WTC11 (cell line): ENCODE results near the gene RPL38. TPM values are rescaled to one million over a fixed set of nuclear protein-coding genes. Genes with fewer than 3 reads are reported as not detected.

Experiments
- ATAC-seq: fragments of 200-7000 bp; cut with Tn5 transposase; 2 replicates; pipeline ENCODE4 v1.10.0; 2021; ENCODE audit warnings: mild to moderate bottlenecking, moderate library complexity
- CTCF ChIA-PET: fragments of 300-600 bp; sonication (Branson Sonifier 250); formaldehyde crosslinking; loops from one replicate; lab custom pipeline; 2021; ENCODE audit warnings: antibody characterized with exemption; lab: Charles Lee
- POLR2A ChIA-PET: fragments of 350-600 bp; sonication (Branson Sonifier 250); formaldehyde crosslinking; loops from one replicate; lab custom pipeline; 2021; ENCODE audit warnings: antibody characterized with exemption; lab: Charles Lee
- DNase-seq: peaks from one replicate; pipeline ENCODE4 v3.0.0; 2021; ENCODE audit warnings: low spot score
- H3K27ac Mint-ChIP-seq: 2 replicates; pipeline ENCODE4 v1.8.0; 2021; ENCODE audit warnings: mixed read lengths
- H3K27me3 Mint-ChIP-seq: 2 replicates; pipeline ENCODE4 v1.8.0; 2021; ENCODE audit warnings: low read depth, mild to moderate bottlenecking, moderate library complexity, mixed read lengths
- H3K36me3 Mint-ChIP-seq: 2 replicates; pipeline ENCODE4 v1.8.0; 2021; ENCODE audit warnings: mixed read lengths
- H3K4me1 Mint-ChIP-seq: 2 replicates; pipeline ENCODE4 v1.8.0; 2022; ENCODE audit warnings: mixed read lengths
- H3K4me3 Mint-ChIP-seq: 2 replicates; pipeline ENCODE4 v1.8.0; 2021; ENCODE audit warnings: mild to moderate bottlenecking, moderate library complexity, mixed read lengths
- H3K9me3 Mint-ChIP-seq: 2 replicates; pipeline ENCODE4 v1.8.0; 2021; ENCODE audit warnings: mixed read lengths
- AR ChIP-seq: fragments of 250-450 bp; sonication (Bioruptor Pico); IDR thresholded peaks from 2 replicates; pipeline ENCODE4 v1.9.0; 2021; ENCODE audit warnings: mild to moderate bottlenecking
- ATF1 ChIP-seq: sonication (generic); formaldehyde crosslinking; IDR thresholded peaks from 2 replicates; pipeline ENCODE4 v1.8.1; 2023; ENCODE audit warnings: mild to moderate bottlenecking, moderate library complexity, missing genetic modification reagents
- ATF2 ChIP-seq: sonication (generic); formaldehyde crosslinking; IDR thresholded peaks from 2 replicates; pipeline ENCODE4 v1.8.1; 2022; ENCODE audit warnings: low read depth, missing genetic modification reagents, borderline replicate concordance
- CBFB ChIP-seq: sonication (generic); formaldehyde crosslinking; IDR thresholded peaks from 2 replicates; pipeline ENCODE4 v1.8.1; 2022; ENCODE audit warnings: mild to moderate bottlenecking, low read depth, missing genetic modification reagents
- CREM ChIP-seq: sonication (generic); formaldehyde crosslinking; IDR thresholded peaks from 2 replicates; pipeline ENCODE4 v1.8.1; 2022; ENCODE audit warnings: mild to moderate bottlenecking, missing genetic modification reagents, moderate library complexity
- CTCF ChIP-seq: fragments of 200-600 bp; IDR thresholded peaks from 2 replicates; pipeline ENCODE4 v1.8.0; 2022; ENCODE audit warnings: antibody characterized with exemption
- ELF4 ChIP-seq: sonication (generic); formaldehyde crosslinking; IDR thresholded peaks from 2 replicates; pipeline ENCODE4 v1.8.1; 2022; ENCODE audit warnings: low read depth, mild to moderate bottlenecking, moderate library complexity, missing genetic modification reagents
- EMX1 ChIP-seq: fragments of 250-450 bp; sonication (Bioruptor Pico); IDR thresholded peaks from 2 replicates; pipeline ENCODE4 v1.8.0; 2021; ENCODE audit warnings: mild to moderate bottlenecking
- ESRRA ChIP-seq: sonication (generic); formaldehyde crosslinking; IDR thresholded peaks from 2 replicates; pipeline ENCODE4 v1.8.1; 2022; ENCODE audit warnings: mild to moderate bottlenecking, missing genetic modification reagents, borderline replicate concordance
- FOXP1 ChIP-seq: sonication (generic); formaldehyde crosslinking; IDR thresholded peaks from 2 replicates; pipeline ENCODE4 v1.8.0; 2022; ENCODE audit warnings: missing genetic modification reagents, mild to moderate bottlenecking, moderate library complexity, borderline replicate concordance
- HMGXB4 ChIP-seq: sonication (generic); formaldehyde crosslinking; IDR thresholded peaks from 2 replicates; pipeline ENCODE4 v1.8.1; 2023; ENCODE audit warnings: mild to moderate bottlenecking, moderate library complexity, missing genetic modification reagents
- IRF2 ChIP-seq: sonication (generic); formaldehyde crosslinking; IDR thresholded peaks from 2 replicates; pipeline ENCODE4 v1.8.0; 2022; ENCODE audit warnings: low read depth, missing genetic modification reagents, borderline replicate concordance
- MAX ChIP-seq: sonication (generic); formaldehyde crosslinking; IDR thresholded peaks from 2 replicates; pipeline ENCODE4 v1.8.0; 2022; ENCODE audit warnings: mild to moderate bottlenecking, missing genetic modification reagents
- NR1H2 ChIP-seq: sonication (generic); formaldehyde crosslinking; IDR thresholded peaks from 2 replicates; pipeline ENCODE4 v1.9.0; 2021; ENCODE audit warnings: mild to moderate bottlenecking, moderate library complexity, missing genetic modification reagents
- NR3C1 ChIP-seq: sonication (generic); formaldehyde crosslinking; conservative IDR thresholded peaks from 2 replicates; pipeline ENCODE4 v1.8.1; 2023; ENCODE audit warnings: low read depth, mild to moderate bottlenecking, missing genetic modification reagents
- OVOL2 ChIP-seq: fragments of 250-450 bp; sonication (Bioruptor Pico); IDR thresholded peaks from 2 replicates; pipeline ENCODE4 v1.9.0; 2021; ENCODE audit warnings: mild to moderate bottlenecking, borderline replicate concordance
- RELA ChIP-seq: sonication (generic); formaldehyde crosslinking; IDR thresholded peaks from 2 replicates; pipeline ENCODE4 v1.8.1; 2022; ENCODE audit warnings: missing genetic modification reagents, mild to moderate bottlenecking, borderline replicate concordance
- TEAD4 ChIP-seq: sonication (generic); formaldehyde crosslinking; IDR thresholded peaks from 2 replicates; pipeline ENCODE4 v1.8.0; 2022; ENCODE audit warnings: mild to moderate bottlenecking, missing genetic modification reagents
- ZBTB21 ChIP-seq: sonication (generic); formaldehyde crosslinking; IDR thresholded peaks from 2 replicates; pipeline ENCODE4 v1.8.1; 2023; ENCODE audit warnings: mild to moderate bottlenecking, missing genetic modification reagents, borderline replicate concordance
- ZSCAN18 ChIP-seq: fragments of 250-450 bp; sonication (Bioruptor Pico); IDR thresholded peaks from 2 replicates; pipeline ENCODE4 v2.1.2; 2022; ENCODE audit warnings: mild to moderate bottlenecking, moderate library complexity
- total RNA-seq: library from RNA; stranded (reverse); gene quantifications from 3 replicates; pipeline ENCODE4 v1.2.3, GENCODE V29; 2021

The RPL38 gene
- total RNA-seq, 1 experiment from 2014 or later: 1,170 TPM

- CTCF ChIA-PET: interaction anchor here (0.5 to 1.8 kb wide), 2 partner anchors 11 to 18 kb away, joined by 3 to 7 read pairs; no protein-coding TSS in a partner anchor
- no peak for ATAC-seq
These were observed 14.4 kb downstream of the RPL38 start for GRCh38 chr17:74217888-74218287.

GRCh38 chr17:74218436-74218835, 15.0 kb downstream of the RPL38 start:
- TF ChIP-seq IRF2 (CRISPR knock-in tag) (no peak), FOXP1 (CRISPR knock-in tag) (no peak), RELA (no peak), AR (CRISPR knock-in tag) (no peak), TEAD4 (CRISPR knock-in tag) (no peak), OVOL2 (no peak), EMX1 (CRISPR knock-in tag) (no peak), NR3C1 (CRISPR knock-in tag) (no peak), ZBTB21 (CRISPR knock-in tag) (no peak), CTCF (no peak), ELF4 (CRISPR knock-in tag) (no peak), MAX (CRISPR knock-in tag) (no peak), NR1H2 (CRISPR knock-in tag) (no peak), CBFB (CRISPR knock-in tag) (no peak), ZSCAN18 (CRISPR knock-in tag) (no peak), ATF1 (CRISPR knock-in tag) (no peak), HMGXB4 (CRISPR knock-in tag) (no peak), CREM (CRISPR knock-in tag) (no peak), ATF2 (CRISPR knock-in tag) (no peak)
- POLR2A ChIA-PET: no interaction called here

More at GRCh38 chr17:74217888-74218287, 14.4 kb downstream of the RPL38 start:
- DNase-seq: no peak
- Mint-ChIP-seq H3K9me3 (0 out of 2 replicates have a peak, but pooled peaks cover 4% of the 10 kb centered on the region), H3K27ac (no peak overlapping the region), H3K4me1 (peaks cover 10% of the 10 kb centered on the region), H3K27me3 (peaks cover 25% of the 10 kb centered on the region), H3K36me3 (no peaks in the 10 kb centered on the region), H3K4me3 (no peak overlapping the region)
- POLR2A ChIA-PET: no interaction called here
- no peak for TF ChIP-seq ESRRA (CRISPR knock-in tag)

More at GRCh38 chr17:74218436-74218835, 15.0 kb downstream of the RPL38 start:
- Mint-ChIP-seq H3K4me3 (no peak overlapping the region), H3K36me3 (no peaks in the 10 kb centered on the region), H3K4me1 (peaks cover 7% of the 10 kb centered on the region; the same call in 1 of the 2 replicates), H3K27me3 (peaks cover 21% of the 10 kb centered on the region), H3K27ac (no peak overlapping the region), H3K9me3 (0 out of 2 replicates have a peak, but pooled peaks cover 4% of the 10 kb centered on the region)
- CTCF ChIA-PET: interaction anchor here (1.8 kb wide), 1 partner anchor 19 kb away, joined by 7 read pairs; no protein-coding TSS in a partner anchor
- no peak for ATAC-seq
- DNase-seq: no peak
